A673 (cell line): Measurements from ENCODE around the gene LGALS13. TPM values are rescaled to one million over a fixed set of nuclear protein-coding genes. Genes with fewer than 3 reads are reported as not detected.

Experiments
- BruUV-seq: library from RNA; stranded (reverse); fragments of 400-500 nt; replicated peaks from 2 replicates; lab custom pipeline; 2021; lab: Mats Ljungman, UMichigan
- CTCF ChIA-PET: fragments of 300-600 bp; sonication (Branson Sonifier 250); formaldehyde crosslinking; loops from one replicate; lab custom pipeline; 2022; ENCODE audit warnings: antibody characterized with exemption; lab: Charles Lee
- POLR2A ChIA-PET: fragments of 300-600 bp; sonication (Branson Sonifier 250); formaldehyde crosslinking; loops from one replicate; lab custom pipeline; 2022; ENCODE audit warnings: antibody characterized with exemption; ENCODE audit not compliant: low non-redundant PET; lab: Charles Lee
- DNase-seq: peaks from one replicate; pipeline ENCODE4 v3.0.0-alpha.2; 2015; ENCODE audit warnings: low spot score
- H3K27ac ChIP-seq: fragments of 200-600 bp; sonication (generic); 2 replicates; pipeline ENCODE4 v1.5.1; 2016; ENCODE audit warnings: mixed run types, low read depth, mild to moderate bottlenecking, mixed read lengths, antibody characterized with exemption, low read length; ENCODE audit not compliant: poor library complexity, severe bottlenecking
- H3K27me3 ChIP-seq: fragments of 200-600 bp; sonication (generic); replicated peaks from 2 replicates; pipeline ENCODE4 v1.6.1; 2017; ENCODE audit warnings: mixed run types, low read depth, mild to moderate bottlenecking, mixed read lengths, antibody characterized with exemption, low read length; ENCODE audit not compliant: insufficient read depth, poor library complexity
- H3K36me3 ChIP-seq: fragments of 200-600 bp; sonication (generic); 2 replicates; pipeline ENCODE4 v1.6.1; 2016; ENCODE audit warnings: mixed run types, mild to moderate bottlenecking, mixed read lengths, antibody characterized with exemption, low read length; ENCODE audit not compliant: insufficient read depth, poor library complexity, severe bottlenecking
- H3K4me1 ChIP-seq: fragments of 200-600 bp; sonication (generic); 2 replicates; pipeline ENCODE4 v1.6.1; 2017; ENCODE audit warnings: mixed run types, mild to moderate bottlenecking, mixed read lengths, antibody characterized with exemption, low read length; ENCODE audit not compliant: insufficient read depth, poor library complexity, severe bottlenecking
- H3K4me3 ChIP-seq: fragments of 200-600 bp; sonication (generic); 2 replicates; pipeline ENCODE4 v1.5.1; 2016; ENCODE audit warnings: low read depth, mixed run types, mild to moderate bottlenecking, mixed read lengths, low read length; ENCODE audit not compliant: poor library complexity, severe bottlenecking
- H3K9me3 ChIP-seq: fragments of 200-600 bp; sonication (generic); 2 replicates; pipeline ENCODE4 v1.6.1; 2016; ENCODE audit warnings: mixed run types, low read depth, mild to moderate bottlenecking, mixed read lengths, antibody characterized with exemption, low read length; ENCODE audit not compliant: poor library complexity, severe bottlenecking
- CTCF ChIP-seq: fragments of 300-800, 200-600 bp; sonication (generic); conservative IDR thresholded peaks from 2 replicates; pipeline ENCODE4 v1.5.1; 2017; ENCODE audit warnings: low read depth, mild to moderate bottlenecking, antibody characterized with exemption, low read length, moderate library complexity, mixed read lengths
- EZH2 ChIP-seq: fragments of 200-600 bp; sonication (generic); IDR thresholded peaks from 2 replicates; pipeline ENCODE4 v1.6.1; 2017; ENCODE audit warnings: borderline replicate concordance, low read depth, mild to moderate bottlenecking, mixed read lengths, antibody characterized with exemption, low read length; ENCODE audit not compliant: poor library complexity, severe bottlenecking
- intact Hi-C: fragments of 100-400 bp; cut with micrococcal nuclease; formaldehyde crosslinking; loops from one replicate; pipeline ENCODE4 v1.10.0; 2022; ENCODE audit not compliant: unreplicated experiment
- total RNA-seq: library from RNA; stranded (reverse); gene quantifications from 2 replicates; pipeline ENCODE4 v1.2.3, GENCODE V29; 2021

LGALS13 gene
- total RNA-seq, 1 experiment from 2014 or later: not detected

GRCh38 chr19:39595950-39596349, 6.4 kb upstream of the LGALS13 start:
- intact Hi-C loops: no loop called here
- H3K4me1 ChIP-seq: no peaks in the 10 kb centered on the region
- ChIA-PET CTCF (no interaction called here), POLR2A (no interaction called here)
- H3K4me3 ChIP-seq: no peak overlapping the region
- DNase-seq: no peak
- peaks cover 55% of the 10 kb centered on the region for H3K27me3 ChIP-seq
- TF ChIP-seq EZH2 (no peak), CTCF (no peak)
- H3K36me3 ChIP-seq: no peaks in the 10 kb centered on the region
- no peak overlapping the region for H3K27ac ChIP-seq
- no peaks in the 10 kb centered on the region for H3K9me3 ChIP-seq
- BruUV-seq: no TSS peak

GRCh38 chr19:39596911-39597310, 5.4 kb upstream of the LGALS13 start:
- POLR2A ChIA-PET: no interaction called here
- BruUV-seq: no TSS peak
- CTCF ChIA-PET: no interaction called here
- no peak for DNase-seq
- no peaks in the 10 kb centered on the region for H3K4me1 ChIP-seq
- H3K9me3 ChIP-seq: no peaks in the 10 kb centered on the region
- intact Hi-C loops: no loop called here
- TF ChIP-seq CTCF (no peak), EZH2 (no peak)
- H3K27me3 ChIP-seq: peaks cover 51% of the 10 kb centered on the region
- no peaks in the 10 kb centered on the region for H3K36me3 ChIP-seq
- no peak overlapping the region for H3K4me3 ChIP-seq
- no peak overlapping the region for H3K27ac ChIP-seq

GRCh38 chr19:39599116-39599515, 3.2 kb upstream of the LGALS13 start:
- DNase-seq: peak; percentile 51
- ChIA-PET CTCF (no interaction called here), POLR2A (no interaction called here)
- TF ChIP-seq EZH2 (no peak), CTCF (no peak)
- Histone ChIP-seq H3K9me3 (no peaks in the 10 kb centered on the region), H3K4me3 (no peak overlapping the region), H3K27me3 (peaks cover 49% of the 10 kb centered on the region), H3K36me3 (no peaks in the 10 kb centered on the region), H3K4me1 (no peaks in the 10 kb centered on the region), H3K27ac (no peak overlapping the region)
- no TSS peak for BruUV-seq
- intact Hi-C loops: no loop called here
